ENCODE measurements around the gene TNRC18.

DNA sequence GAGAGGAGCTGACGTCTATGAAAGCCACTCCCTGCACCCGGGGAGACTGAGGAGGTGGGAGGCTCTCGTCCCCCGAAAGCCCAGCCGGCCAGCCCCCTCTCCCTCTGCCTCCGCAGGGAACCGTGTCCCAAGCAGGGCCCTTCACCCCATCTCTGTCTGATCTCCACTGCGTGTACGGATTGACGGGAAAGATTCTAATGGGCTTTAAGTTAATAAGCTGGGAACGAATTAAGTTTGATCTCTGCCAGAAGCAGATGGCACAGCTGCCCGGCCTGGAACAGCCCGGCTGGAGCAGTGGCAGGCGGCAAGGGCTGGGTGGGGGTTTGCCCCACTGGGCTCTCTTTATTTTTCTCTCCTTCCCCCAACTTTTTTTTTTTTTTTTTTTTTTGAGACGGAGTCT, 147.0 kb downstream of the TNRC18 start:
- TF ChIP-seq, protein P1, sequence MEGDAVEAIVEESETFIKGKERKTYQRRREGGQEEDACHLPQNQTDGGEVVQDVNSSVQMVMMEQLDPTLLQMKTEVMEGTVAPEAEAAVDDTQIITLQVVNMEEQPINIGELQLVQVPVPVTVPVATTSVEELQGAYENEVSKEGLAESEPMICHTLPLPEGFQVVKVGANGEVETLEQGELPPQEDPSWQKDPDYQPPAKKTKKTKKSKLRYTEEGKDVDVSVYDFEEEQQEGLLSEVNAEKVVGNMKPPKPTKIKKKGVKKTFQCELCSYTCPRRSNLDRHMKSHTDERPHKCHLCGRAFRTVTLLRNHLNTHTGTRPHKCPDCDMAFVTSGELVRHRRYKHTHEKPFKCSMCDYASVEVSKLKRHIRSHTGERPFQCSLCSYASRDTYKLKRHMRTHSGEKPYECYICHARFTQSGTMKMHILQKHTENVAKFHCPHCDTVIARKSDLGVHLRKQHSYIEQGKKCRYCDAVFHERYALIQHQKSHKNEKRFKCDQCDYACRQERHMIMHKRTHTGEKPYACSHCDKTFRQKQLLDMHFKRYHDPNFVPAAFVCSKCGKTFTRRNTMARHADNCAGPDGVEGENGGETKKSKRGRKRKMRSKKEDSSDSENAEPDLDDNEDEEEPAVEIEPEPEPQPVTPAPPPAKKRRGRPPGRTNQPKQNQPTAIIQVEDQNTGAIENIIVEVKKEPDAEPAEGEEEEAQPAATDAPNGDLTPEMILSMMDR (IDR thresholded peaks at IDR 0.05): no peak
- no peak for TF ChIP-seq POLR2A (IDR thresholded peaks at IDR 0.05)
